Lower leg skin (tissue), 4 donors: ENCODE data around the gene CASK. TPM values are rescaled to one million over a fixed set of nuclear protein-coding genes. Genes with fewer than 3 reads are reported as not detected.

ENCODE experiments used
- DNase-seq, 2 donors: peaks; one replicate each; pipeline ENCODE4 v3.0.0-alpha.2; 2019; ENCODE audit warnings: low spot score in 2 of 2
- H3K4me3 ChIP-seq: fragments of 200-600 bp; sonication (generic); 2 replicates; pipeline ENCODE4 v1.5.1; 2017; ENCODE audit warnings: mild to moderate bottlenecking, low read depth; ENCODE audit not compliant: poor library complexity, severe bottlenecking
- CTCF ChIP-seq, 3 donors: fragments of 450-650 bp; IDR thresholded peaks; one replicate each; pipeline ENCODE4 v1.5.1; 2016; ENCODE audit warnings: antibody characterized with exemption in 3 of 3, mild to moderate bottlenecking in 3 of 3, moderate library complexity in 2 of 3
- POLR2A ChIP-seq, 2 donors: fragments of 450-650 bp; IDR thresholded peaks; one replicate each; pipeline ENCODE4 v1.6.1; 2016 to 2017; ENCODE audit warnings: antibody characterized with exemption in 2 of 2, mild to moderate bottlenecking in 1 of 2, moderate library complexity in 1 of 2
- WGBS, 2 donors: methylation state at CpG; one replicate each; pipeline ENCODE4 v1.1.5; 2018; 5-methylcytosine and 5-hydroxymethylcytosine counted together
- intact Hi-C: fragments of 100-400 bp; cut with DNase I; formaldehyde crosslinking; loops from one replicate; pipeline ENCODE4 v1.15.0; 2023; ENCODE audit warnings: low total_unique reads
- total RNA-seq, 4 donors: library from RNA; depleted of rRNA; stranded (reverse); fragments of >200 nt; gene quantifications; one replicate each; pipeline ENCODE4 v1.1.0, GENCODE V29; 2016

The CASK gene
- total RNA-seq, 4 donors from 2014 or later = 22.7 to 43.2 (median 26.8) TPM

- intact Hi-C loops = no loop called here
- WGBS, 2 donors = 80 to 95% methylated on average over 4 of the region's 4 CpGs
- TF ChIP-seq POLR2A (IDR thresholded peaks at IDR 0.05) (no peak), CTCF (IDR thresholded peaks at IDR 0.05) (no peak)
- DNase-seq = no peak
- no peak overlapping the region for H3K4me3 ChIP-seq
These were observed 374.9 kb downstream of the CASK start for GRCh38 chrX:41548411-41548810.

GRCh38 chrX:41543668-41544067, 379.7 kb downstream of the CASK start:
- DNase-seq = no peak
- intact Hi-C loops = no loop called here
- no peak overlapping the region for H3K4me3 ChIP-seq
- WGBS, 2 donors = 91 to 100% methylated on average over 4 of the region's 4 CpGs
- TF ChIP-seq POLR2A (IDR thresholded peaks at IDR 0.05) (no peak), CTCF (IDR thresholded peaks at IDR 0.05) (no peak)

- intact Hi-C loops = no loop called here
- no peak for DNase-seq
- no peak overlapping the region for H3K4me3 ChIP-seq
- TF ChIP-seq POLR2A (IDR thresholded peaks at IDR 0.05) (no peak), CTCF (IDR thresholded peaks at IDR 0.05) (no peak)
- 85 to 100% methylated on average over 1 of the region's 1 CpG for WGBS, 2 donors
These were observed 380.3 kb downstream of the CASK start for GRCh38 chrX:41543025-41543424.

GRCh38 chrX:41542536-41542935, 380.8 kb downstream of the CASK start:
- 63 to 68% methylated on average over 1 of the region's 1 CpG for WGBS, 2 donors
- no peak for TF ChIP-seq CTCF (IDR thresholded peaks at IDR 0.05)
- no peak for TF ChIP-seq POLR2A (IDR thresholded peaks at IDR 0.05)

GRCh38 chrX:41542135-41542534, 381.2 kb downstream of the CASK start:
- no peak overlapping the region for H3K4me3 ChIP-seq
- 55 to 70% methylated on average over 4 of the region's 4 CpGs for WGBS, 2 donors
- TF ChIP-seq POLR2A (IDR thresholded peaks at IDR 0.05) (no peak), CTCF (IDR thresholded peaks at IDR 0.05) (no peak)
- intact Hi-C loops = no loop called here
- DNase-seq = no peak

More at GRCh38 chrX:41542536-41542935, 380.8 kb downstream of the CASK start:
- DNase-seq = no peak
- intact Hi-C loops = no loop called here
- H3K4me3 ChIP-seq = no peak overlapping the region

GRCh38 chrX:41541386-41541785, 382.0 kb downstream of the CASK start:
- no peak for TF ChIP-seq CTCF (IDR thresholded peaks at IDR 0.05)
- WGBS, 2 donors = 72 to 100% methylated on average over 2 of the region's 2 CpGs
- no peak for DNase-seq
- H3K4me3 ChIP-seq = no peak overlapping the region
- intact Hi-C loops = no loop called here
